Thymus (tissue), 11 donors: Measurements from ENCODE around the gene MRPL2. TPM values are rescaled to one million over a fixed set of nuclear protein-coding genes. Genes with fewer than 3 reads are reported as not detected.

Experiments used
- DNase-seq, 9 donors: peaks; one replicate each; pipeline ENCODE4 v3.0.0-alpha.2; 2013; ENCODE audit warnings: low spot score in 9 of 9, low read depth in 6 of 9, missing footprints in 1 of 9
- H3K27ac ChIP-seq, 2 donors: one replicate each; pipeline ENCODE4 v1.5.1; 2013; ENCODE audit warnings: control low read depth in 1 of 2, low read depth in 1 of 2, low read length in 1 of 2, mild to moderate bottlenecking in 1 of 2, moderate library complexity in 1 of 2
- H3K27me3 ChIP-seq, 2 donors: one replicate each; pipeline ENCODE4 v1.5.1; 2013; ENCODE audit warnings: low read length in 1 of 2; ENCODE audit not compliant: control insufficient read depth in 2 of 2, insufficient read depth in 1 of 2
- H3K36me3 ChIP-seq, 2 donors: one replicate each; pipeline ENCODE4 v1.5.1; 2013; ENCODE audit warnings: low read length in 1 of 2, mild to moderate bottlenecking in 1 of 2, moderate library complexity in 1 of 2; ENCODE audit not compliant: control insufficient read depth in 2 of 2, insufficient read depth in 2 of 2
- H3K4me1 ChIP-seq, 2 donors: one replicate each; pipeline ENCODE4 v1.5.1; 2013; ENCODE audit warnings: low read length in 2 of 2; ENCODE audit not compliant: control insufficient read depth in 2 of 2, insufficient read depth in 2 of 2
- H3K4me3 ChIP-seq, 2 donors: one replicate each; pipeline ENCODE4 v1.5.1; 2013; ENCODE audit warnings: low read length in 2 of 2, control low read depth in 1 of 2, mild to moderate bottlenecking in 1 of 2
- H3K9me3 ChIP-seq, 2 donors: one replicate each; pipeline ENCODE4 v1.5.1; 2013; ENCODE audit warnings: low read length in 1 of 2, mild to moderate bottlenecking in 1 of 2; ENCODE audit not compliant: control insufficient read depth in 2 of 2, insufficient read depth in 1 of 2
- WGBS: extraction: QIAGEN DNeasy Blood & Tissue Kit; methylation state at CpG from one replicate; pipeline ENCODE4 v1.1.7; 2013; 5-methylcytosine and 5-hydroxymethylcytosine counted together
- polyA plus RNA-seq: library from polyadenylated mRNA; stranded (reverse); fragments of 200-250 nt; gene quantifications from one replicate; pipeline ENCODE4 v1.2.3, GENCODE V29; 2013
- total RNA-seq: library from RNA; stranded (reverse); fragments of 120-200 nt; gene quantifications from one replicate; pipeline ENCODE4 v1.2.4, GENCODE V29; 2013
- donor health status: healthy.

The MRPL2 gene
- total and polyA plus RNA-seq, 2 donors, result 28.0 to 49.9 TPM

GRCh38 chr6:43076464-43077332 lies 17.5 kb upstream of the MRPL2 start:
- 1% methylated on average over 72 of the region's 72 CpGs for WGBS
- Histone ChIP-seq H3K4me1 (peaks cover 16 to 56% of the 10 kb centered on the region in 2 donors), H3K4me3 (peak overlapping the region; percentile 92 to 96), H3K36me3 (peaks cover 12 to 14% of the 10 kb centered on the region in 2 donors), H3K27me3 (peaks cover 0 to 2% of the 10 kb centered on the region in 2 donors), H3K9me3 (no peaks in the 10 kb centered on the region), H3K27ac (peak overlapping the region; percentile 71 to 86)
- peak in 2 of 9 donors; percentile 39 to 47 for DNase-seq

- H3K27me3 ChIP-seq, result peaks cover 0 to 2% of the 10 kb centered on the region in 2 donors
- no peaks in the 10 kb centered on the region for H3K9me3 ChIP-seq
- WGBS, result 6% methylated on average over 60 of the region's 60 CpGs
- H3K4me1 ChIP-seq, result peaks cover 15 to 60% of the 10 kb centered on the region in 2 donors
- DNase-seq, result peak in 7 of 9 donors; percentile 67 to 89 (median 77)
- peaks cover 14 to 17% of the 10 kb centered on the region in 2 donors for H3K36me3 ChIP-seq
- H3K27ac ChIP-seq, result peak within 1 kb of the TSS; percentile 71 to 87
- peak within 1 kb of the TSS; percentile 92 to 96 for H3K4me3 ChIP-seq
Observed at GRCh38 chr6:43075670-43076463, 16.6 kb upstream of the MRPL2 start, which contains the start of gene PTK7. Gene PTK7 (plus strand): TSS chr6:43076314. CDS start chr6:43076489, 175 bp downstream.

- H3K9me3 ChIP-seq, result no peaks in the 10 kb centered on the region
- peaks cover 14 to 23% of the 10 kb centered on the region in 2 donors for H3K36me3 ChIP-seq
- H3K4me3 ChIP-seq, result no peak overlapping the region
- DNase-seq, result no peak
- peaks cover 18 to 68% of the 10 kb centered on the region in 2 donors for H3K4me1 ChIP-seq
- peak overlapping the region; percentile 53 to 87 for H3K27ac ChIP-seq
- WGBS, result 90% methylated on average over 6 of the region's 6 CpGs
- peaks cover 0 to 2% of the 10 kb centered on the region in 2 donors for H3K27me3 ChIP-seq
Observed at GRCh38 chr6:43074847-43075669, 15.8 kb upstream of the MRPL2 start.

- Histone ChIP-seq H3K27me3 (no peaks in the 10 kb centered on the region), H3K9me3 (no peaks in the 10 kb centered on the region), H3K27ac (peak overlapping the region in 1 of 2 donors; percentile 52), H3K4me3 (peak overlapping the region in 1 of 2 donors; percentile 11), H3K4me1 (peaks cover 4 to 37% of the 10 kb centered on the region in 2 donors), H3K36me3 (peaks cover 26 to 39% of the 10 kb centered on the region in 2 donors)
- peak; percentile 47 to 91 (median 71) for DNase-seq
- WGBS, result 73% methylated on average over 6 of the region's 6 CpGs
Observed at GRCh38 chr6:43070028-43070632, 10.9 kb upstream of the MRPL2 start.

- Histone ChIP-seq H3K27me3 (no peaks in the 10 kb centered on the region), H3K36me3 (peaks cover 25 to 28% of the 10 kb centered on the region in 2 donors), H3K4me3 (no peak overlapping the region), H3K4me1 (peaks cover 14 to 23% of the 10 kb centered on the region in 2 donors), H3K27ac (no peak overlapping the region), H3K9me3 (no peaks in the 10 kb centered on the region)
- 98% methylated on average over 12 of the region's 12 CpGs for WGBS
- DNase-seq, result no peak
Observed at GRCh38 chr6:43062818-43063217, 3.6 kb upstream of the MRPL2 start.

- H3K4me3 ChIP-seq, result no peak overlapping the region
- WGBS, result 95% methylated on average over 2 of the region's 2 CpGs
- peaks cover 32 to 33% of the 10 kb centered on the region in 2 donors for H3K36me3 ChIP-seq
- H3K9me3 ChIP-seq, result no peaks in the 10 kb centered on the region
- H3K4me1 ChIP-seq, result peaks cover 14 to 23% of the 10 kb centered on the region in 2 donors
- DNase-seq, result no peak
- no peaks in the 10 kb centered on the region for H3K27me3 ChIP-seq
- no peak overlapping the region for H3K27ac ChIP-seq
Observed at GRCh38 chr6:43061861-43062260, 2.6 kb upstream of the MRPL2 start.

GRCh38 chr6:43060755-43061633 lies 1.8 kb upstream of the MRPL2 start:
- peaks cover 30 to 36% of the 10 kb centered on the region in 2 donors for H3K36me3 ChIP-seq
- H3K4me3 ChIP-seq, result peak overlapping the region in 1 of 2 donors; percentile 71
- no peak overlapping the region for H3K27ac ChIP-seq
- H3K9me3 ChIP-seq, result no peaks in the 10 kb centered on the region
- peaks cover 14 to 23% of the 10 kb centered on the region in 2 donors for H3K4me1 ChIP-seq
- WGBS, result 96% methylated on average over 12 of the region's 12 CpGs
- H3K27me3 ChIP-seq, result no peaks in the 10 kb centered on the region
- no peak for DNase-seq
